GM12878 (cell line): ENCODE measurements around the gene EDARADD.

ENCODE experiments used
- EP300 ChIP-seq, 2 experiments: fragments of 150-350 bp in 1 of 2; IDR thresholded peaks; 2 replicates each; pipeline ENCODE4 v1.6.1; 2011 to 2012; ENCODE audit warnings: low read depth in 2 of 2, low read length in 2 of 2, borderline replicate concordance in 1 of 2, improper control_type of control experiment in 1 of 2, inconsistent platforms in 1 of 2; ENCODE audit not compliant: control insufficient read depth in 1 of 2
- POLR2A ChIP-seq: IDR thresholded peaks from 2 replicates; pipeline ENCODE4 v1.6.1; 2011; ENCODE audit warnings: low read depth, mild to moderate bottlenecking, low read length
- TF ChIP-seq, protein P1 (sequence below), 3 experiments: IDR thresholded peaks in 2 of 3; conservative IDR thresholded peaks in 1 of 3; 2 replicates each; pipeline ENCODE4 v1.5.1; 2011; ENCODE audit warnings: low read depth in 3 of 3, low read length in 3 of 3, mild to moderate bottlenecking in 3 of 3, control low read depth in 2 of 3, moderate library complexity in 2 of 3, inconsistent platforms in 1 of 3, mixed read lengths in 1 of 3; ENCODE audit not compliant: control insufficient read depth in 2 of 3, insufficient read depth in 1 of 3; ENCODE audit errors: extremely low read depth in 1 of 3

DNA sequence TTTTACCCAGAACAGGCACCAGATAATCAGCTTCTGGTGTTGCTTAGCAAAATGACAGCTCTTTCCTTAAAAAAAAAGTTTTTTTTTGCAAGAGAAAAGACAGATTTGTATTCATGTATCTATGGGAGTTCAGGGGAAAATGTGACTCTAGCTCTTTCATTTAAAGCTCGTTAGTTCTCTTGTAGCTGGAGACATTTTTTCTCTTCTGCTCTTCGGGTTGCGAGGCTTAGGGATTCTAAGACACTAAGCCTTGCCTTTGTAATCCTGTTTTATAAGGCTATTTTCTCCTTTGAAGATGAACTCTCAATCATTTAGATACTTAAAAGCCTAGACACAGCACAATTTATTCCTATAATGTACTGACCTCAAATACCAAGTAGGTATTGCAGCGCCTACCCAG, 40.3 kb upstream of the EDARADD start:
- no peak for TF ChIP-seq EP300 (IDR thresholded peaks at IDR 0.05; ENCODE audit: borderline replicate concordance in 1 of 2, control insufficient read depth in 1 of 2, low read depth in 2 of 2, low read length in 2 of 2)
- no peak for TF ChIP-seq POLR2A
- TF ChIP-seq, protein P1, sequence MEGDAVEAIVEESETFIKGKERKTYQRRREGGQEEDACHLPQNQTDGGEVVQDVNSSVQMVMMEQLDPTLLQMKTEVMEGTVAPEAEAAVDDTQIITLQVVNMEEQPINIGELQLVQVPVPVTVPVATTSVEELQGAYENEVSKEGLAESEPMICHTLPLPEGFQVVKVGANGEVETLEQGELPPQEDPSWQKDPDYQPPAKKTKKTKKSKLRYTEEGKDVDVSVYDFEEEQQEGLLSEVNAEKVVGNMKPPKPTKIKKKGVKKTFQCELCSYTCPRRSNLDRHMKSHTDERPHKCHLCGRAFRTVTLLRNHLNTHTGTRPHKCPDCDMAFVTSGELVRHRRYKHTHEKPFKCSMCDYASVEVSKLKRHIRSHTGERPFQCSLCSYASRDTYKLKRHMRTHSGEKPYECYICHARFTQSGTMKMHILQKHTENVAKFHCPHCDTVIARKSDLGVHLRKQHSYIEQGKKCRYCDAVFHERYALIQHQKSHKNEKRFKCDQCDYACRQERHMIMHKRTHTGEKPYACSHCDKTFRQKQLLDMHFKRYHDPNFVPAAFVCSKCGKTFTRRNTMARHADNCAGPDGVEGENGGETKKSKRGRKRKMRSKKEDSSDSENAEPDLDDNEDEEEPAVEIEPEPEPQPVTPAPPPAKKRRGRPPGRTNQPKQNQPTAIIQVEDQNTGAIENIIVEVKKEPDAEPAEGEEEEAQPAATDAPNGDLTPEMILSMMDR (IDR thresholded peaks at IDR 0.05 in 2 of 3, conservative IDR thresholded peaks at IDR 0.05 in 1 of 3; ENCODE audit: control insufficient read depth in 2 of 3, extremely low read depth in 1 of 3, insufficient read depth in 1 of 3, low read depth in 3 of 3, low read length in 3 of 3): no peak
